Hepatocyte (in vitro differentiated cells): ENCODE data around the gene ZBTB7C. TPM values are rescaled to one million over a fixed set of nuclear protein-coding genes. Genes with fewer than 3 reads are reported as not detected.

Experiments
- DNase-seq: peaks from one replicate; pipeline ENCODE4 v3.0.0-alpha.2; 2016; ENCODE audit warnings: low spot score
- H2AFZ ChIP-seq: fragments of 200-600 bp; sonication (generic); 2 replicates; pipeline ENCODE4 v1.6.0; 2016; ENCODE audit warnings: antibody characterized with exemption, mild to moderate bottlenecking
- H3K27ac ChIP-seq: fragments of 200-600 bp; sonication (generic); 2 replicates; pipeline ENCODE4 v1.5.1; 2016; ENCODE audit warnings: mild to moderate bottlenecking
- H3K27me3 ChIP-seq: fragments of 200-600 bp; sonication (generic); 2 replicates; pipeline ENCODE4 v1.6.1; 2016
- H3K36me3 ChIP-seq: fragments of 200-600 bp; sonication (generic); replicated peaks from 2 replicates; pipeline ENCODE4 v1.5.1; 2016; ENCODE audit warnings: low read depth; ENCODE audit not compliant: insufficient read depth
- H3K4me1 ChIP-seq: fragments of 200-600 bp; sonication (generic); 2 replicates; pipeline ENCODE4 v1.5.1; 2016; ENCODE audit warnings: mild to moderate bottlenecking, moderate library complexity; ENCODE audit not compliant: insufficient read depth
- H3K4me2 ChIP-seq: fragments of 200-600 bp; sonication (generic); 2 replicates; pipeline ENCODE4 v1.6.0; 2016
- H3K4me3 ChIP-seq: fragments of 200-600 bp; sonication (generic); 2 replicates; pipeline ENCODE4 v1.5.1; 2016; ENCODE audit warnings: mild to moderate bottlenecking
- H3K79me2 ChIP-seq: fragments of 200-600 bp; sonication (generic); 2 replicates; pipeline ENCODE4 v1.6.0; 2017; ENCODE audit warnings: mild to moderate bottlenecking
- H3K9me2 ChIP-seq: fragments of 200-600 bp; sonication (generic); replicated peaks from 2 replicates; pipeline ENCODE4 v1.6.0; 2017; ENCODE audit warnings: mild to moderate bottlenecking; ENCODE audit not compliant: insufficient read depth
- H3K9me3 ChIP-seq: fragments of 200-600 bp; sonication (generic); 2 replicates; pipeline ENCODE4 v1.5.1; 2016; ENCODE audit warnings: low read depth, mild to moderate bottlenecking
- H4K20me1 ChIP-seq: fragments of 200-600 bp; sonication (generic); 2 replicates; pipeline ENCODE4 v1.6.0; 2016; ENCODE audit warnings: mild to moderate bottlenecking; ENCODE audit not compliant: insufficient read depth, poor library complexity, severe bottlenecking
- CTCF ChIP-seq: fragments of 200-600 bp; sonication (generic); IDR thresholded peaks from 2 replicates; pipeline ENCODE4 v1.5.1; 2016; ENCODE audit warnings: antibody characterized with exemption, mild to moderate bottlenecking; ENCODE audit not compliant: poor library complexity
- EZH2 ChIP-seq: fragments of 200-600 bp; sonication (generic); IDR thresholded peaks from 2 replicates; pipeline ENCODE4 v1.6.1; 2016; ENCODE audit warnings: antibody characterized with exemption, mild to moderate bottlenecking, borderline replicate concordance
- EZH2phosphoT487 ChIP-seq: fragments of 200-600 bp; sonication (generic); IDR thresholded peaks from one replicate; pipeline ENCODE4 v1.6.1; 2018; ENCODE audit warnings: antibody characterized with exemption, mild to moderate bottlenecking, low read depth, moderate library complexity; ENCODE audit not compliant: unreplicated experiment, severe bottlenecking
- WGBS: methylation state at CpG from one replicate; pipeline ENCODE4 v1.1.6; 2016; ENCODE audit warnings: low lambda C conversion rate; ENCODE audit errors: missing lambda C conversion rate; 5-methylcytosine and 5-hydroxymethylcytosine counted together
- polyA plus RNA-seq: library from polyadenylated mRNA; unstranded; fragments of >200 nt; fragmentation: Nextera tagmentation; extraction: Ambion mirVana; gene quantifications from 2 replicates; pipeline ENCODE4 v1.2.1, GENCODE V29; 2016
- total RNA-seq: library from RNA; depleted of rRNA; stranded (reverse); fragments of >200 nt; gene quantifications from 2 replicates; pipeline ENCODE4 v1.2.3, GENCODE V29; 2014

Gene ZBTB7C
- total and polyA plus RNA-seq, 2 experiments from 2014 or later = 0.70 to 1.0 TPM

DNA sequence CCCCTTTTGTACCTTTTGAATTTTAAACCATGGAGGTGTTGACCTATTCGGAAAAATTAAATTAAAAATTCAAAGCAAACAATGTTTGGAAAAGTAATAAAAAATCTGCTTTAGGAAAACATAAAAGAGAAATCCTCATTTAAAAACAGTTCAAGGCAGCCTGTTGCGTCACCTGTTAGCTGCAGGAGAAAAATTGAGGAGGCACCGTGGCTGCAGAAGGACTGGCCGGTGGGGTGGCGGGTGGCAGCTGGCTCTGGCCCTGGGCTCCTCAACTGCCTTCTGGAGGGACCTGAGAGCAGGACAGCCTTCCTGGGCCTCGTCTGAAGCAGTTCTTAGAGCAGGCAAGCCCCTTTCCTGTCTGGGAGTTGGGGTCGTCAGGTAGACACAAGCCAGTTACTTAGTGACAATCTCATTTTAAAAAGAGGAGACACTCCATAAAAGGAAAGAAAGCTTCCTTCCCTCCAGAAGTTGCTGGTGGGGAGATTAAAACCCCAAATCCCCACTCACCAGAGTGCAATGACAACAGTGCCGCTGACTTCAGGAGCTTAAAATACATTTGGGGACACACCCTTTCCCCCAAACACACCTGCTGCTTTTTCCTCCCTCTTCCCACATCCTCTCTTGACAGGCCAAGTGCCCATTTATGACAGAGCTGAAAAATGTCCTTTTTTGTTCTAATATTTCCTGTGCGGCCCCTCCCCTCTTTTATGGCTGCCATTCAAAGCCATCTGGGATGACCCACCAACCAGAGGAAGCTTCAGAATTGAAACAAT lies 9.7 kb downstream of the ZBTB7C start:
- Histone ChIP-seq H3K4me2 (no peak overlapping the region), H2AFZ (no peak overlapping the region), H3K4me1 (no peaks in the 10 kb centered on the region), H3K79me2 (no peaks in the 10 kb centered on the region), H3K36me3 (no peaks in the 10 kb centered on the region), H3K27me3 (peaks cover 40% of the 10 kb centered on the region), H3K9me3 (no peaks in the 10 kb centered on the region), H3K27ac (no peak overlapping the region), H3K4me3 (no peak overlapping the region), H4K20me1 (no peaks in the 10 kb centered on the region), H3K9me2 (no peaks in the 10 kb centered on the region)
- WGBS = 81% methylated on average over 9 of the region's 9 CpGs
- no peak for TF ChIP-seq EZH2phosphoT487
- no peak for TF ChIP-seq EZH2
- no peak for TF ChIP-seq CTCF
- DNase-seq = no peak

DNA sequence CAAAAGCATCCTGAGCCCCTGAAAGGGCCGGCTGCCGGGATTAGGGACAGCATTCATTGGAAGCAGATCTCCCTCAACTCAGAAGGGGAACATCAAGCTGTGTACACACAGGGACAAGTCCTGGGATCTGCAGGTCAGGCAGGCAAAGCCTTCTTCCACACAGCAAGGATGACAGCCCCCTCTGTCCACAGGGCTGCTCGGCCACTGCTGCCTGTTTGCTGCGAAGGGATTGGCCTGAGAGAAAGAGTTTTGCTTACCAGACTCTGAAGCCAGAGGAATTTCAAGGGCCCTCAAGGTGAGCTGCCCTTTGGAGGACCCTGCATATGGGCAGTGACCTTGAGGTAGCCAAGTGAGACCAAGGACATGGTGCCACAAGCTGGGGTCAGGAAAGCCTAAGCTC lies 11.1 kb downstream of the ZBTB7C start:
- Histone ChIP-seq H3K79me2 (no peaks in the 10 kb centered on the region), H3K36me3 (no peaks in the 10 kb centered on the region), H2AFZ (no peak overlapping the region), H3K4me1 (no peaks in the 10 kb centered on the region), H3K9me2 (no peaks in the 10 kb centered on the region), H4K20me1 (no peaks in the 10 kb centered on the region), H3K4me2 (no peak overlapping the region), H3K9me3 (no peaks in the 10 kb centered on the region), H3K27me3 (peaks cover 35% of the 10 kb centered on the region), H3K4me3 (no peak overlapping the region), H3K27ac (no peak overlapping the region)
- WGBS = 48% methylated on average over 4 of the region's 4 CpGs
- no peak for DNase-seq
- TF ChIP-seq CTCF = no peak
- no peak for TF ChIP-seq EZH2phosphoT487
- TF ChIP-seq EZH2 = no peak

- Histone ChIP-seq H3K27ac (no peak overlapping the region), H3K36me3 (no peaks in the 10 kb centered on the region), H4K20me1 (no peaks in the 10 kb centered on the region), H3K4me2 (no peak overlapping the region), H3K9me2 (no peaks in the 10 kb centered on the region), H3K27me3 (peaks cover 35% of the 10 kb centered on the region), H3K79me2 (no peaks in the 10 kb centered on the region), H3K4me1 (no peaks in the 10 kb centered on the region), H2AFZ (no peak overlapping the region), H3K9me3 (no peaks in the 10 kb centered on the region), H3K4me3 (no peak overlapping the region)
- no peak for DNase-seq
- TF ChIP-seq EZH2phosphoT487 (no peak), EZH2 (no peak), CTCF (no peak)
- 81% methylated on average over 4 of the region's 4 CpGs for WGBS
Observed at GRCh38 chr18:48397021-48397420, 12.2 kb downstream of the ZBTB7C start.
